Measurements from ENCODE around the gene RBM19. TPM values are rescaled to one million over a fixed set of nuclear protein-coding genes. Genes with fewer than 3 reads are reported as not detected.

The RBM19 gene
- total RNA-seq, 1 experiment from 2014 or later: 47.2 TPM

GRCh38 chr12:113837084-113837483 is 129.0 kb downstream of the RBM19 start:
- no peaks in the 10 kb centered on the region for H3K4me1 Mint-ChIP-seq (ENCODE audit: low read depth, unreplicated experiment)
- CTCF ChIA-PET: no interaction called here
- DNase-seq: no peak
- H3K27ac Mint-ChIP-seq (ENCODE audit: unreplicated experiment): no peak overlapping the region
- no peaks in the 10 kb centered on the region for H3K9me3 Mint-ChIP-seq (ENCODE audit: low read depth, unreplicated experiment)
- no peak for TF ChIP-seq CTCF (IDR thresholded peaks at IDR 0.05; ENCODE audit: unreplicated experiment)
- H3K27me3 Mint-ChIP-seq (ENCODE audit: unreplicated experiment): no peaks in the 10 kb centered on the region
- no TSS peak for BruUV-seq (replicated peaks)
- no peaks in the 10 kb centered on the region for H3K36me3 Mint-ChIP-seq (ENCODE audit: insufficient read depth, unreplicated experiment)
- intact Hi-C loops (cut with micrococcal nuclease; ENCODE audit: unreplicated experiment): no loop called here
- no peak overlapping the region for H3K4me3 Mint-ChIP-seq (ENCODE audit: low read depth, unreplicated experiment)

- DNase-seq: no peak
- BruUV-seq (replicated peaks): no TSS peak
- intact Hi-C loops (cut with micrococcal nuclease; ENCODE audit: unreplicated experiment): no loop called here
- Mint-ChIP-seq H3K27me3 (ENCODE audit: unreplicated experiment) (no peaks in the 10 kb centered on the region), H3K9me3 (ENCODE audit: low read depth, unreplicated experiment) (no peaks in the 10 kb centered on the region), H3K27ac (ENCODE audit: unreplicated experiment) (no peak overlapping the region), H3K36me3 (ENCODE audit: insufficient read depth, unreplicated experiment) (no peaks in the 10 kb centered on the region), H3K4me3 (ENCODE audit: low read depth, unreplicated experiment) (no peak overlapping the region), H3K4me1 (ENCODE audit: low read depth, unreplicated experiment) (no peaks in the 10 kb centered on the region)
- CTCF ChIA-PET: no interaction called here
- TF ChIP-seq CTCF (IDR thresholded peaks at IDR 0.05; ENCODE audit: unreplicated experiment): no peak
Measured at GRCh38 chr12:113835896-113836295, 130.2 kb downstream of the RBM19 start.

GRCh38 chr12:113835433-113835832 is 130.7 kb downstream of the RBM19 start:
- Mint-ChIP-seq H3K27me3 (ENCODE audit: unreplicated experiment) (no peaks in the 10 kb centered on the region), H3K36me3 (ENCODE audit: insufficient read depth, unreplicated experiment) (no peaks in the 10 kb centered on the region), H3K9me3 (ENCODE audit: low read depth, unreplicated experiment) (no peaks in the 10 kb centered on the region), H3K4me3 (ENCODE audit: low read depth, unreplicated experiment) (no peak overlapping the region), H3K4me1 (ENCODE audit: low read depth, unreplicated experiment) (no peaks in the 10 kb centered on the region), H3K27ac (ENCODE audit: unreplicated experiment) (no peak overlapping the region)
- DNase-seq: no peak
- intact Hi-C loops (cut with micrococcal nuclease; ENCODE audit: unreplicated experiment): no loop called here
- no peak for TF ChIP-seq CTCF (IDR thresholded peaks at IDR 0.05; ENCODE audit: unreplicated experiment)
- CTCF ChIA-PET: no interaction called here
- no TSS peak for BruUV-seq (replicated peaks)

- Mint-ChIP-seq H3K36me3 (ENCODE audit: insufficient read depth, unreplicated experiment) (no peaks in the 10 kb centered on the region), H3K4me3 (ENCODE audit: low read depth, unreplicated experiment) (no peak overlapping the region), H3K27ac (ENCODE audit: unreplicated experiment) (no peak overlapping the region), H3K27me3 (ENCODE audit: unreplicated experiment) (no peaks in the 10 kb centered on the region), H3K4me1 (ENCODE audit: low read depth, unreplicated experiment) (no peaks in the 10 kb centered on the region), H3K9me3 (ENCODE audit: low read depth, unreplicated experiment) (no peaks in the 10 kb centered on the region)
- CTCF ChIA-PET: no interaction called here
- intact Hi-C loops (cut with micrococcal nuclease; ENCODE audit: unreplicated experiment): no loop called here
- no TSS peak for BruUV-seq (replicated peaks)
- DNase-seq: no peak
- TF ChIP-seq CTCF (IDR thresholded peaks at IDR 0.05; ENCODE audit: unreplicated experiment): no peak
Measured at GRCh38 chr12:113833422-113833821, 132.7 kb downstream of the RBM19 start.

- H3K36me3 Mint-ChIP-seq (ENCODE audit: insufficient read depth, unreplicated experiment): no peaks in the 10 kb centered on the region
- CTCF ChIA-PET: no interaction called here
- intact Hi-C loops (cut with micrococcal nuclease; ENCODE audit: unreplicated experiment): no loop called here
- H3K4me1 Mint-ChIP-seq (ENCODE audit: low read depth, unreplicated experiment): no peaks in the 10 kb centered on the region
- H3K27me3 Mint-ChIP-seq (ENCODE audit: unreplicated experiment): no peaks in the 10 kb centered on the region
- BruUV-seq (replicated peaks): no TSS peak
- H3K27ac Mint-ChIP-seq (ENCODE audit: unreplicated experiment): no peak overlapping the region
- H3K9me3 Mint-ChIP-seq (ENCODE audit: low read depth, unreplicated experiment): no peaks in the 10 kb centered on the region
- H3K4me3 Mint-ChIP-seq (ENCODE audit: low read depth, unreplicated experiment): no peak overlapping the region
- DNase-seq: no peak
- TF ChIP-seq CTCF (IDR thresholded peaks at IDR 0.05; ENCODE audit: unreplicated experiment): no peak
Measured at GRCh38 chr12:113831476-113831875, 134.6 kb downstream of the RBM19 start.

All from Calu3 (cell line).